Measurements from ENCODE around the gene LIM2. TPM values are rescaled to one million over a fixed set of nuclear protein-coding genes. Genes with fewer than 3 reads are reported as not detected.

The LIM2 gene
- total and polyA plus RNA-seq, 2 experiments from 2014 or later = not detected

DNA sequence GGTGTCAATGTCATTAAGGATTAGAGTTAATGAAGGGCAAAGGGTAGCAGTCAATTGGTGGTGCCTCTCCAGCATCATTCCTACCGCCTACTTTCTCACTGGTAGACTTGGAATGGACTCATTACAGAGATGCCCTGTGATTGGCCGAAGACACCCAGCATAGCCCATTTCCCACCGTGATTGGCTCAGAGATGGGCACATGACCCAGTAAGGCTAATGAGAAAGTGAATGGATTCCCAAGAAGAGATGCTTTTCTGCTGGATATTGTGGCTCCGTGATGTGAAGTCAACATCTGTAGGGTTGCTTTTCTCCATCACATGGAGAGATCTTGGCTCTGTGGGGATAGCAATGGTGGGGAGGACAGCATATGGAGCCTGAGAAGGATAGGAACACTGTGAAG lies 57.4 kb downstream of the LIM2 start:
- Histone ChIP-seq H3K4me3 (no peak overlapping the region), H3K27me3 (ENCODE audit: insufficient read depth) (peaks cover 17% of the 10 kb centered on the region), H3K4me1 (ENCODE audit: insufficient read depth) (peaks cover 10% of the 10 kb centered on the region; the same call in 1 of the 2 replicates), H3K27ac (ENCODE audit: low read depth) (no peak overlapping the region), H3K9me2 (ENCODE audit: insufficient read depth) (0 out of 2 replicates have a peak, but pooled peaks cover 3% of the 10 kb centered on the region), H4K20me1 (replicated peaks; ENCODE audit: insufficient read depth) (0 out of 2 replicates have a peak, but pooled peaks cover 2% of the 10 kb centered on the region), H3F3A (replicated peaks; ENCODE audit: low read depth) (no peaks in the 10 kb centered on the region), H2AFZ (no peak overlapping the region), H3K4me2 (no peak overlapping the region), H3K36me3 (ENCODE audit: insufficient read depth) (0 out of 2 replicates have a peak, but pooled peaks cover 6% of the 10 kb centered on the region), H3K79me2 (replicated peaks; ENCODE audit: insufficient read depth) (no peaks in the 10 kb centered on the region)
- no peak for TF ChIP-seq EZH2 (IDR thresholded peaks at IDR 0.05; ENCODE audit: low read depth, unreplicated experiment)
- no peak for TF ChIP-seq STAT1 (IDR thresholded peaks at IDR 0.05; ENCODE audit: unreplicated experiment)
- TF ChIP-seq, protein P1, sequence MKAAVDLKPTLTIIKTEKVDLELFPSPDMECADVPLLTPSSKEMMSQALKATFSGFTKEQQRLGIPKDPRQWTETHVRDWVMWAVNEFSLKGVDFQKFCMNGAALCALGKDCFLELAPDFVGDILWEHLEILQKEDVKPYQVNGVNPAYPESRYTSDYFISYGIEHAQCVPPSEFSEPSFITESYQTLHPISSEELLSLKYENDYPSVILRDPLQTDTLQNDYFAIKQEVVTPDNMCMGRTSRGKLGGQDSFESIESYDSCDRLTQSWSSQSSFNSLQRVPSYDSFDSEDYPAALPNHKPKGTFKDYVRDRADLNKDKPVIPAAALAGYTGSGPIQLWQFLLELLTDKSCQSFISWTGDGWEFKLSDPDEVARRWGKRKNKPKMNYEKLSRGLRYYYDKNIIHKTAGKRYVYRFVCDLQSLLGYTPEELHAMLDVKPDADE (IDR thresholded peaks at IDR 0.05) = no peak
- TF ChIP-seq JUNB (IDR thresholded peaks at IDR 0.05; ENCODE audit: unreplicated experiment) = no peak
- TF ChIP-seq NANOG (IDR thresholded peaks at IDR 0.05; ENCODE audit: borderline replicate concordance) = no peak
- TF ChIP-seq, protein P2, sequence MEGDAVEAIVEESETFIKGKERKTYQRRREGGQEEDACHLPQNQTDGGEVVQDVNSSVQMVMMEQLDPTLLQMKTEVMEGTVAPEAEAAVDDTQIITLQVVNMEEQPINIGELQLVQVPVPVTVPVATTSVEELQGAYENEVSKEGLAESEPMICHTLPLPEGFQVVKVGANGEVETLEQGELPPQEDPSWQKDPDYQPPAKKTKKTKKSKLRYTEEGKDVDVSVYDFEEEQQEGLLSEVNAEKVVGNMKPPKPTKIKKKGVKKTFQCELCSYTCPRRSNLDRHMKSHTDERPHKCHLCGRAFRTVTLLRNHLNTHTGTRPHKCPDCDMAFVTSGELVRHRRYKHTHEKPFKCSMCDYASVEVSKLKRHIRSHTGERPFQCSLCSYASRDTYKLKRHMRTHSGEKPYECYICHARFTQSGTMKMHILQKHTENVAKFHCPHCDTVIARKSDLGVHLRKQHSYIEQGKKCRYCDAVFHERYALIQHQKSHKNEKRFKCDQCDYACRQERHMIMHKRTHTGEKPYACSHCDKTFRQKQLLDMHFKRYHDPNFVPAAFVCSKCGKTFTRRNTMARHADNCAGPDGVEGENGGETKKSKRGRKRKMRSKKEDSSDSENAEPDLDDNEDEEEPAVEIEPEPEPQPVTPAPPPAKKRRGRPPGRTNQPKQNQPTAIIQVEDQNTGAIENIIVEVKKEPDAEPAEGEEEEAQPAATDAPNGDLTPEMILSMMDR (conservative IDR thresholded peaks at IDR 0.05; ENCODE audit: low read depth in 2 of 2) = no peak
- no peak for TF ChIP-seq POLR2AphosphoS5 (IDR thresholded peaks at IDR 0.05; ENCODE audit: low read depth)
- TF ChIP-seq CREB1 (CRISPR knock-in tag; IDR thresholded peaks at IDR 0.05; ENCODE audit: low read depth) = no peak
- no peak for TF ChIP-seq ZNF114 (CRISPR knock-in tag; IDR thresholded peaks at IDR 0.05)
- TF ChIP-seq, protein P3, sequence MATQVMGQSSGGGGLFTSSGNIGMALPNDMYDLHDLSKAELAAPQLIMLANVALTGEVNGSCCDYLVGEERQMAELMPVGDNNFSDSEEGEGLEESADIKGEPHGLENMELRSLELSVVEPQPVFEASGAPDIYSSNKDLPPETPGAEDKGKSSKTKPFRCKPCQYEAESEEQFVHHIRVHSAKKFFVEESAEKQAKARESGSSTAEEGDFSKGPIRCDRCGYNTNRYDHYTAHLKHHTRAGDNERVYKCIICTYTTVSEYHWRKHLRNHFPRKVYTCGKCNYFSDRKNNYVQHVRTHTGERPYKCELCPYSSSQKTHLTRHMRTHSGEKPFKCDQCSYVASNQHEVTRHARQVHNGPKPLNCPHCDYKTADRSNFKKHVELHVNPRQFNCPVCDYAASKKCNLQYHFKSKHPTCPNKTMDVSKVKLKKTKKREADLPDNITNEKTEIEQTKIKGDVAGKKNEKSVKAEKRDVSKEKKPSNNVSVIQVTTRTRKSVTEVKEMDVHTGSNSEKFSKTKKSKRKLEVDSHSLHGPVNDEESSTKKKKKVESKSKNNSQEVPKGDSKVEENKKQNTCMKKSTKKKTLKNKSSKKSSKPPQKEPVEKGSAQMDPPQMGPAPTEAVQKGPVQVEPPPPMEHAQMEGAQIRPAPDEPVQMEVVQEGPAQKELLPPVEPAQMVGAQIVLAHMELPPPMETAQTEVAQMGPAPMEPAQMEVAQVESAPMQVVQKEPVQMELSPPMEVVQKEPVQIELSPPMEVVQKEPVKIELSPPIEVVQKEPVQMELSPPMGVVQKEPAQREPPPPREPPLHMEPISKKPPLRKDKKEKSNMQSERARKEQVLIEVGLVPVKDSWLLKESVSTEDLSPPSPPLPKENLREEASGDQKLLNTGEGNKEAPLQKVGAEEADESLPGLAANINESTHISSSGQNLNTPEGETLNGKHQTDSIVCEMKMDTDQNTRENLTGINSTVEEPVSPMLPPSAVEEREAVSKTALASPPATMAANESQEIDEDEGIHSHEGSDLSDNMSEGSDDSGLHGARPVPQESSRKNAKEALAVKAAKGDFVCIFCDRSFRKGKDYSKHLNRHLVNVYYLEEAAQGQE (IDR thresholded peaks at IDR 0.05; ENCODE audit: unreplicated experiment) = no peak
- no peak for TF ChIP-seq EZH2phosphoT487 (IDR thresholded peaks at IDR 0.05; ENCODE audit: unreplicated experiment)
- no peak for TF ChIP-seq ZNF331 (CRISPR knock-in tag; IDR thresholded peaks at IDR 0.05; ENCODE audit: low read depth)
- TF ChIP-seq, protein P4, sequence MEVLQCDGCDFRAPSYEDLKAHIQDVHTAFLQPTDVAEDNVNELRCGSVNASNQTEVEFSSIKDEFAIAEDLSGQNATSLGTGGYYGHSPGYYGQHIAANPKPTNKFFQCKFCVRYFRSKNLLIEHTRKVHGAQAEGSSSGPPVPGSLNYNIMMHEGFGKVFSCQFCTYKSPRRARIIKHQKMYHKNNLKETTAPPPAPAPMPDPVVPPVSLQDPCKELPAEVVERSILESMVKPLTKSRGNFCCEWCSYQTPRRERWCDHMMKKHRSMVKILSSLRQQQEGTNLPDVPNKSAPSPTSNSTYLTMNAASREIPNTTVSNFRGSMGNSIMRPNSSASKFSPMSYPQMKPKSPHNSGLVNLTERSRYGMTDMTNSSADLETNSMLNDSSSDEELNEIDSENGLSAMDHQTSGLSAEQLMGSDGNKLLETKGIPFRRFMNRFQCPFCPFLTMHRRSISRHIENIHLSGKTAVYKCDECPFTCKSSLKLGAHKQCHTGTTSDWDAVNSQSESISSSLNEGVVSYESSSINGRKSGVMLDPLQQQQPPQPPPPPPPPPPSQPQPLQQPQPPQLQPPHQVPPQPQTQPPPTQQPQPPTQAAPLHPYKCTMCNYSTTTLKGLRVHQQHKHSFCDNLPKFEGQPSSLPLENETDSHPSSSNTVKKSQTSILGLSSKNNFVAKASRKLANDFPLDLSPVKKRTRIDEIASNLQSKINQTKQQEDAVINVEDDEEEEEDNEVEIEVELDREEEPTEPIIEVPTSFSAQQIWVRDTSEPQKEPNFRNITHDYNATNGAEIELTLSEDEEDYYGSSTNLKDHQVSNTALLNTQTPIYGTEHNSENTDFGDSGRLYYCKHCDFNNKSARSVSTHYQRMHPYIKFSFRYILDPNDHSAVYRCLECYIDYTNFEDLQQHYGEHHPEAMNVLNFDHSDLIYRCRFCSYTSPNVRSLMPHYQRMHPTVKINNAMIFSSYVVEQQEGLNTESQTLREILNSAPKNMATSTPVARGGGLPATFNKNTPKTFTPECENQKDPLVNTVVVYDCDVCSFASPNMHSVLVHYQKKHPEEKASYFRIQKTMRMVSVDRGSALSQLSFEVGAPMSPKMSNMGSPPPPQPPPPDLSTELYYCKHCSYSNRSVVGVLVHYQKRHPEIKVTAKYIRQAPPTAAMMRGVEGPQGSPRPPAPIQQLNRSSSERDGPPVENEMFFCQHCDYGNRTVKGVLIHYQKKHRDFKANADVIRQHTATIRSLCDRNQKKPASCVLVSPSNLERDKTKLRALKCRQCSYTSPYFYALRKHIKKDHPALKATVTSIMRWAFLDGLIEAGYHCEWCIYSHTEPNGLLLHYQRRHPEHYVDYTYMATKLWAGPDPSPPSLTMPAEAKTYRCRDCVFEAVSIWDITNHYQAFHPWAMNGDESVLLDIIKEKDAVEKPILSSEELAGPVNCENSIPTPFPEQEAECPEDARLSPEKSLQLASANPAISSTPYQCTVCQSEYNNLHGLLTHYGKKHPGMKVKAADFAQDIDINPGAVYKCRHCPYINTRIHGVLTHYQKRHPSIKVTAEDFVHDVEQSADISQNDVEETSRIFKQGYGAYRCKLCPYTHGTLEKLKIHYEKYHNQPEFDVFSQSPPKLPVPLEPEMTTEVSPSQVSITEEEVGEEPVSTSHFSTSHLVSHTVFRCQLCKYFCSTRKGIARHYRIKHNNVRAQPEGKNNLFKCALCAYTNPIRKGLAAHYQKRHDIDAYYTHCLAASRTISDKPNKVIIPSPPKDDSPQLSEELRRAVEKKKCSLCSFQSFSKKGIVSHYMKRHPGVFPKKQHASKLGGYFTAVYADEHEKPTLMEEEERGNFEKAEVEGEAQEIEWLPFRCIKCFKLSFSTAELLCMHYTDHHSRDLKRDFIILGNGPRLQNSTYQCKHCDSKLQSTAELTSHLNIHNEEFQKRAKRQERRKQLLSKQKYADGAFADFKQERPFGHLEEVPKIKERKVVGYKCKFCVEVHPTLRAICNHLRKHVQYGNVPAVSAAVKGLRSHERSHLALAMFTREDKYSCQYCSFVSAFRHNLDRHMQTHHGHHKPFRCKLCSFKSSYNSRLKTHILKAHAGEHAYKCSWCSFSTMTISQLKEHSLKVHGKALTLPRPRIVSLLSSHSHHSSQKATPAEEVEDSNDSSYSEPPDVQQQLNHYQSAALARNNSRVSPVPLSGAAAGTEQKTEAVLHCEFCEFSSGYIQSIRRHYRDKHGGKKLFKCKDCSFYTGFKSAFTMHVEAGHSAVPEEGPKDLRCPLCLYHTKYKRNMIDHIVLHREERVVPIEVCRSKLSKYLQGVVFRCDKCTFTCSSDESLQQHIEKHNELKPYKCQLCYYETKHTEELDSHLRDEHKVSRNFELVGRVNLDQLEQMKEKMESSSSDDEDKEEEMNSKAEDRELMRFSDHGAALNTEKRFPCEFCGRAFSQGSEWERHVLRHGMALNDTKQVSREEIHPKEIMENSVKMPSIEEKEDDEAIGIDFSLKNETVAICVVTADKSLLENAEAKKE (CRISPR knock-in tag; IDR thresholded peaks at IDR 0.05) = no peak
- H3K4me3 Mint-ChIP-seq = no peak overlapping the region
- peaks cover 47% of the 10 kb centered on the region for H3K36me3 Mint-ChIP-seq (ENCODE audit: low read depth)
- H3K27me3 Mint-ChIP-seq (ENCODE audit: insufficient read depth, low read depth, poor library complexity) = peaks cover 20% of the 10 kb centered on the region
- DNase-seq (ENCODE audit: low spot score) (no peak), ATAC-seq (no peak)
- peaks cover 18% of the 10 kb centered on the region for H3K4me1 Mint-ChIP-seq
- no peaks in the 10 kb centered on the region; the same call in 1 of the 3 replicates for H3K9me3 Mint-ChIP-seq
- no peak overlapping the region for H3K27ac Mint-ChIP-seq
